ENCODE measurements around the gene SLC35F3. TPM values are rescaled to one million over a fixed set of nuclear protein-coding genes. Genes with fewer than 3 reads are reported as not detected.

SLC35F3 gene
- total and polyA plus RNA-seq, 4 donors: 0.01 to 0.37 (median 0.08) TPM; not detected in 1

DNA sequence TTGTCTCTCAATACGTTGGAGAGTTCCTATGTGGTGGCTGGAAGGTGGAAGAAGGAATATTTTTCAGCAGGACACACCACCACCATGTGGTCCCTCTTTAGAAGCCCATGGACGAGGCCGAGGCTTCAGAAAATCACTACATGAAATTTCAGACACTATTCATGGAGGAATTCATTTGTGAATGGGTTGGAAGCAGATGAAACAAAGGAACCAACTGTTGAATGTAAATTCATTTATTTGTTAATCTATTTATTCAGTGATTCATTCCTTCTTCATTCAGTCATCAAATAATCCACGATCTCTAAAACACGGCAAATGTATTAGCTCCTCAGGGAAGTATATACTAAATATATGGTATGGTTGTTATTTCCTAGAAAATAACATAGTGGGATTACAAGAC is 12.2 kb downstream of the SLC35F3 start (continued):
- TF ChIP-seq, protein P1, sequence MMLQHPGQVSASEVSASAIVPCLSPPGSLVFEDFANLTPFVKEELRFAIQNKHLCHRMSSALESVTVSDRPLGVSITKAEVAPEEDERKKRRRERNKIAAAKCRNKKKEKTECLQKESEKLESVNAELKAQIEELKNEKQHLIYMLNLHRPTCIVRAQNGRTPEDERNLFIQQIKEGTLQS (IDR thresholded peaks at IDR 0.05): no peak
- TF ChIP-seq FOXA2 (IDR thresholded peaks at IDR 0.05) (no peak), HNF4G (IDR thresholded peaks at IDR 0.05) (no peak)
- TF ChIP-seq, protein P2, sequence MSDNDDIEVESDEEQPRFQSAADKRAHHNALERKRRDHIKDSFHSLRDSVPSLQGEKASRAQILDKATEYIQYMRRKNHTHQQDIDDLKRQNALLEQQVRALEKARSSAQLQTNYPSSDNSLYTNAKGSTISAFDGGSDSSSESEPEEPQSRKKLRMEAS (IDR thresholded peaks at IDR 0.05): no peak
- TF ChIP-seq, protein P3, sequence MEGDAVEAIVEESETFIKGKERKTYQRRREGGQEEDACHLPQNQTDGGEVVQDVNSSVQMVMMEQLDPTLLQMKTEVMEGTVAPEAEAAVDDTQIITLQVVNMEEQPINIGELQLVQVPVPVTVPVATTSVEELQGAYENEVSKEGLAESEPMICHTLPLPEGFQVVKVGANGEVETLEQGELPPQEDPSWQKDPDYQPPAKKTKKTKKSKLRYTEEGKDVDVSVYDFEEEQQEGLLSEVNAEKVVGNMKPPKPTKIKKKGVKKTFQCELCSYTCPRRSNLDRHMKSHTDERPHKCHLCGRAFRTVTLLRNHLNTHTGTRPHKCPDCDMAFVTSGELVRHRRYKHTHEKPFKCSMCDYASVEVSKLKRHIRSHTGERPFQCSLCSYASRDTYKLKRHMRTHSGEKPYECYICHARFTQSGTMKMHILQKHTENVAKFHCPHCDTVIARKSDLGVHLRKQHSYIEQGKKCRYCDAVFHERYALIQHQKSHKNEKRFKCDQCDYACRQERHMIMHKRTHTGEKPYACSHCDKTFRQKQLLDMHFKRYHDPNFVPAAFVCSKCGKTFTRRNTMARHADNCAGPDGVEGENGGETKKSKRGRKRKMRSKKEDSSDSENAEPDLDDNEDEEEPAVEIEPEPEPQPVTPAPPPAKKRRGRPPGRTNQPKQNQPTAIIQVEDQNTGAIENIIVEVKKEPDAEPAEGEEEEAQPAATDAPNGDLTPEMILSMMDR (IDR thresholded peaks at IDR 0.05; ENCODE audit: low read depth, low read length, missing input control): no peak

DNA sequence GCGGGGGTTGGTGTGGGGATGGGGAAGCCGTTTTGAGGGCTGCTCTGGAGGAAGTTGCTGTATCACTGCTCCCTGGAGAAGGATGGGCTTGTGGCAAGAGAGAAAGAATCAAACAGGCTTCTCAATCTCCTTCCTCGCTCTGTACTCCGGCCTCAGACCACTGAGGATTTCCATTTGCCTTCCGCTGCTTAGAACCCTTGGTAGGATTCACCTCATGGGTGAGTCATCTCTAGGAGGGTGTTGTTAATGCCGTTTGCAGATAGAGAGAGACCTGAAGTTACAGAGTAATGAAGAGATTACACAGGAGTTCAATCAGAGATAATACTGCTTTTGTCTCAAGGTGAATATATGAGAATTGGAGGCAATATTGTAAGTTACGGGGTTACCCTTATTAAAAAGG is 15.3 kb downstream of the SLC35F3 start:
- no peaks in the 10 kb centered on the region for H3K36me3 ChIP-seq (ENCODE audit: control insufficient read depth in 4 of 4, insufficient read depth in 3 of 4, low read depth in 1 of 4, low read length in 3 of 4)
- no peaks in the 10 kb centered on the region for H3K27me3 ChIP-seq (ENCODE audit: control insufficient read depth in 4 of 4, insufficient read depth in 4 of 4, low read length in 3 of 4)
- H3K4me3 ChIP-seq (ENCODE audit: low read depth in 1 of 3, low read length in 3 of 3): no peak overlapping the region
- no peak overlapping the region for H3K9ac ChIP-seq (ENCODE audit: low read depth in 1 of 2, low read length in 2 of 2)
- no peak overlapping the region for H3K27ac ChIP-seq (ENCODE audit: low read depth in 1 of 2, low read length in 2 of 2)
- H3K4me1 ChIP-seq (ENCODE audit: control insufficient read depth in 4 of 4, insufficient read depth in 4 of 4, low read length in 3 of 4): no peaks in the 10 kb centered on the region
- no peaks in the 10 kb centered on the region for H3K9me3 ChIP-seq (ENCODE audit: control insufficient read depth in 4 of 4, low read length in 3 of 4)
- WGBS: 74% methylated on average over 7 of the region's 7 CpGs
- TF ChIP-seq FOXA2 (IDR thresholded peaks at IDR 0.05) (no peak), SP1 (IDR thresholded peaks at IDR 0.05) (no peak), JUND (IDR thresholded peaks at IDR 0.05) (no peak), FOXA1 (IDR thresholded peaks at IDR 0.05) (no peak), TAF1 (conservative IDR thresholded peaks at IDR 0.05) (no peak), RXRA (IDR thresholded peaks at IDR 0.05) (no peak), YY1 (IDR thresholded peaks at IDR 0.05) (no peak), NR2F2 (IDR thresholded peaks at IDR 0.05) (no peak), EGR1 (IDR thresholded peaks at IDR 0.05; ENCODE audit: low read depth in 2 of 2) (no peak), RAD21 (IDR thresholded peaks at IDR 0.05) (no peak), GABPA (IDR thresholded peaks at IDR 0.05 in 1 of 2, conservative IDR thresholded peaks at IDR 0.05 in 1 of 2) (no peak)
- TF ChIP-seq, protein P2 (IDR thresholded peaks at IDR 0.05): no peak
- TF ChIP-seq, protein P4, sequence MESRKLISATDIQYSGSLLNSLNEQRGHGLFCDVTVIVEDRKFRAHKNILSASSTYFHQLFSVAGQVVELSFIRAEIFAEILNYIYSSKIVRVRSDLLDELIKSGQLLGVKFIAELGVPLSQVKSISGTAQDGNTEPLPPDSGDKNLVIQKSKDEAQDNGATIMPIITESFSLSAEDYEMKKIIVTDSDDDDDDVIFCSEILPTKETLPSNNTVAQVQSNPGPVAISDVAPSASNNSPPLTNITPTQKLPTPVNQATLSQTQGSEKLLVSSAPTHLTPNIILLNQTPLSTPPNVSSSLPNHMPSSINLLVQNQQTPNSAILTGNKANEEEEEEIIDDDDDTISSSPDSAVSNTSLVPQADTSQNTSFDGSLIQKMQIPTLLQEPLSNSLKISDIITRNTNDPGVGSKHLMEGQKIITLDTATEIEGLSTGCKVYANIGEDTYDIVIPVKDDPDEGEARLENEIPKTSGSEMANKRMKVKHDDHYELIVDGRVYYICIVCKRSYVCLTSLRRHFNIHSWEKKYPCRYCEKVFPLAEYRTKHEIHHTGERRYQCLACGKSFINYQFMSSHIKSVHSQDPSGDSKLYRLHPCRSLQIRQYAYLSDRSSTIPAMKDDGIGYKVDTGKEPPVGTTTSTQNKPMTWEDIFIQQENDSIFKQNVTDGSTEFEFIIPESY (IDR thresholded peaks at IDR 0.05): no peak
- TF ChIP-seq, protein P1 (IDR thresholded peaks at IDR 0.05): no peak
- TF ChIP-seq, protein P3 (IDR thresholded peaks at IDR 0.05; ENCODE audit: low read depth, low read length, missing input control): no peak
- TF ChIP-seq, protein P5, sequence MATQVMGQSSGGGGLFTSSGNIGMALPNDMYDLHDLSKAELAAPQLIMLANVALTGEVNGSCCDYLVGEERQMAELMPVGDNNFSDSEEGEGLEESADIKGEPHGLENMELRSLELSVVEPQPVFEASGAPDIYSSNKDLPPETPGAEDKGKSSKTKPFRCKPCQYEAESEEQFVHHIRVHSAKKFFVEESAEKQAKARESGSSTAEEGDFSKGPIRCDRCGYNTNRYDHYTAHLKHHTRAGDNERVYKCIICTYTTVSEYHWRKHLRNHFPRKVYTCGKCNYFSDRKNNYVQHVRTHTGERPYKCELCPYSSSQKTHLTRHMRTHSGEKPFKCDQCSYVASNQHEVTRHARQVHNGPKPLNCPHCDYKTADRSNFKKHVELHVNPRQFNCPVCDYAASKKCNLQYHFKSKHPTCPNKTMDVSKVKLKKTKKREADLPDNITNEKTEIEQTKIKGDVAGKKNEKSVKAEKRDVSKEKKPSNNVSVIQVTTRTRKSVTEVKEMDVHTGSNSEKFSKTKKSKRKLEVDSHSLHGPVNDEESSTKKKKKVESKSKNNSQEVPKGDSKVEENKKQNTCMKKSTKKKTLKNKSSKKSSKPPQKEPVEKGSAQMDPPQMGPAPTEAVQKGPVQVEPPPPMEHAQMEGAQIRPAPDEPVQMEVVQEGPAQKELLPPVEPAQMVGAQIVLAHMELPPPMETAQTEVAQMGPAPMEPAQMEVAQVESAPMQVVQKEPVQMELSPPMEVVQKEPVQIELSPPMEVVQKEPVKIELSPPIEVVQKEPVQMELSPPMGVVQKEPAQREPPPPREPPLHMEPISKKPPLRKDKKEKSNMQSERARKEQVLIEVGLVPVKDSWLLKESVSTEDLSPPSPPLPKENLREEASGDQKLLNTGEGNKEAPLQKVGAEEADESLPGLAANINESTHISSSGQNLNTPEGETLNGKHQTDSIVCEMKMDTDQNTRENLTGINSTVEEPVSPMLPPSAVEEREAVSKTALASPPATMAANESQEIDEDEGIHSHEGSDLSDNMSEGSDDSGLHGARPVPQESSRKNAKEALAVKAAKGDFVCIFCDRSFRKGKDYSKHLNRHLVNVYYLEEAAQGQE (IDR thresholded peaks at IDR 0.05): no peak
- DNase-seq (ENCODE audit: low spot score): no peak
